BJ (cell line): ENCODE measurements around the gene MYRFL. TPM values are rescaled to one million over a fixed set of nuclear protein-coding genes. Genes with fewer than 3 reads are reported as not detected.
"Not testable (repeated sequence)": the region's sequence is repeated elsewhere in the genome, so short reads cannot be mapped to it uniquely, and the experiment has no call there.

Experiments
- CTCF ChIA-PET: fragments of 350-600 bp; formaldehyde crosslinking; extraction: SDS; loops from one replicate; lab custom pipeline; 2021; ENCODE audit warnings: antibody characterized with exemption, inconsistent platforms; lab: Yijun Ruan, JAX
- POLR2A ChIA-PET: fragments of 300-600 bp; sonication (Branson Sonifier 250); formaldehyde crosslinking; extraction: SDS; loops from one replicate; lab custom pipeline; 2021; ENCODE audit warnings: antibody characterized with exemption; lab: Charles Lee
- DNase-seq: peaks from one replicate; pipeline ENCODE4 v3.0.0-alpha.2; 2011; ENCODE audit warnings: low read depth
- H3K27me3 ChIP-seq: 2 replicates; pipeline ENCODE4 v1.6.0; 2011; ENCODE audit warnings: low read length; ENCODE audit not compliant: control insufficient read depth, insufficient read depth
- H3K36me3 ChIP-seq: 2 replicates; pipeline ENCODE4 v1.5.1; 2011; ENCODE audit warnings: low read length; ENCODE audit not compliant: control insufficient read depth, insufficient read depth
- H3K4me3 ChIP-seq: 2 replicates; pipeline ENCODE4 v1.5.1; 2011; ENCODE audit warnings: low read depth, mild to moderate bottlenecking, control low read depth, low read length
- CTCF ChIP-seq: IDR thresholded peaks from 2 replicates; pipeline ENCODE4 v1.5.1; 2011; ENCODE audit warnings: low read depth, mild to moderate bottlenecking, control low read depth, inconsistent platforms, low read length, moderate library complexity; ENCODE audit not compliant: insufficient read depth
- polyA plus RNA-seq: library from polyadenylated mRNA; depleted of rRNA; stranded (reverse); fragments of >200 nt; gene quantifications from 2 replicates; pipeline ENCODE4 v1.2.3, GENCODE V29; 2011

Gene MYRFL
- polyA plus RNA-seq, 1 experiment = not detected

- POLR2A ChIA-PET = no interaction called here
- no peaks in the 10 kb centered on the region for H3K36me3 ChIP-seq
- no peak for DNase-seq
- CTCF ChIA-PET = no interaction called here
- H3K4me3 ChIP-seq = no peak overlapping the region
- TF ChIP-seq CTCF = no peak
- no peaks in the 10 kb centered on the region for H3K27me3 ChIP-seq
Observed at GRCh38 chr12:69843608-69844007, 18.6 kb downstream of the MYRFL start.

GRCh38 chr12:69844416-69844815 lies 19.4 kb downstream of the MYRFL start:
- ChIA-PET POLR2A (no interaction called here), CTCF (no interaction called here)
- no peak for TF ChIP-seq CTCF
- H3K27me3 ChIP-seq = no peaks in the 10 kb centered on the region
- DNase-seq = no peak
- no peak overlapping the region for H3K4me3 ChIP-seq
- H3K36me3 ChIP-seq = no peaks in the 10 kb centered on the region

- TF ChIP-seq CTCF = no peak
- ChIA-PET POLR2A (no interaction called here), CTCF (no interaction called here)
- no peak for DNase-seq
- H3K4me3 ChIP-seq = no peak overlapping the region
- H3K27me3 ChIP-seq = no peaks in the 10 kb centered on the region
- H3K36me3 ChIP-seq = no peaks in the 10 kb centered on the region
Observed at GRCh38 chr12:69844836-69845235, 19.8 kb downstream of the MYRFL start.

- ChIA-PET CTCF (no interaction called here), POLR2A (no interaction called here)
- no peak overlapping the region for H3K4me3 ChIP-seq
- TF ChIP-seq CTCF = no peak
- no peaks in the 10 kb centered on the region for H3K36me3 ChIP-seq
- no peak for DNase-seq
- no peaks in the 10 kb centered on the region for H3K27me3 ChIP-seq
Observed at GRCh38 chr12:69846976-69847375, 21.9 kb downstream of the MYRFL start.

- no peaks in the 10 kb centered on the region for H3K36me3 ChIP-seq
- DNase-seq = no peak
- H3K27me3 ChIP-seq = no peaks in the 10 kb centered on the region
- ChIA-PET POLR2A (no interaction called here), CTCF (interaction anchor here (0.6 kb wide), 1 partner anchor 891 kb away, joined by 4 read pairs; no protein-coding TSS in a partner anchor)
- H3K4me3 ChIP-seq = no peak overlapping the region
- no peak for TF ChIP-seq CTCF
Observed at GRCh38 chr12:69851976-69852375, 26.9 kb downstream of the MYRFL start.

- CTCF ChIA-PET, POLR2A ChIA-PET, H3K36me3 ChIP-seq, H3K4me3 ChIP-seq, H3K27me3 ChIP-seq, DNase-seq: not testable (repeated sequence)
Observed at GRCh38 chr12:69853176-69853961, 28.3 kb downstream of the MYRFL start.
